HCT116 (cell line): ENCODE data around the gene LNPEP. TPM values are rescaled to one million over a fixed set of nuclear protein-coding genes. Genes with fewer than 3 reads are reported as not detected.

Experiments used
- ATAC-seq: fragments of 200-7000 bp; cut with Tn5 transposase; 2 replicates; pipeline ENCODE4 v1.9.1; 2020; ENCODE audit warnings: mild to moderate bottlenecking, moderate library complexity
- BruUV-seq: library from RNA; stranded (reverse); fragments of 400-500 nt; replicated peaks from 2 replicates; lab custom pipeline; 2021; lab: Mats Ljungman, UMichigan
- CTCF ChIA-PET: fragments of 300-600 bp; sonication (Branson Sonifier 250); formaldehyde crosslinking; loops from one replicate; lab custom pipeline; 2021; ENCODE audit warnings: antibody characterized with exemption; lab: Charles Lee
- POLR2A ChIA-PET: fragments of 300-600, 350-600 bp; sonication (Branson Sonifier 250); formaldehyde crosslinking; loops from one replicate; lab custom pipeline; 2021; ENCODE audit warnings: antibody characterized with exemption; lab: Charles Lee
- RAD21 ChIA-PET, 2 experiments: fragments of 300-600 bp; sonication (Branson Sonifier 250); formaldehyde crosslinking; loops; one replicate each; lab custom pipeline; 2023; ENCODE audit warnings: low total read pairs in 2 of 2; ENCODE audit not compliant: uncharacterized antibody in 2 of 2, unreplicated experiment in 2 of 2, low non-redundant PET in 1 of 2; lab: Charles Lee
- DNase-seq: peaks from one replicate; pipeline ENCODE4 v3.0.0-alpha.2; 2010; ENCODE audit warnings: low read depth, low spot score
- H2AFZ ChIP-seq: fragments of 200-600 bp; shearing (Covaris generic), sonication (generic); 2 replicates; pipeline ENCODE4 v1.6.1; 2017; ENCODE audit warnings: low read depth, mixed run types, mixed read lengths, antibody characterized with exemption, low read length; ENCODE audit not compliant: poor library complexity, severe bottlenecking
- H3K27ac ChIP-seq: 2 replicates; pipeline ENCODE4 v1.5.1; 2012; ENCODE audit warnings: low read depth, low read length
- H3K27me3 ChIP-seq: fragments of 200-600 bp; sonication (generic); 2 replicates; pipeline ENCODE4 v1.6.1; 2016; ENCODE audit warnings: mixed run types, low read length, mixed read lengths; ENCODE audit not compliant: insufficient read depth
- H3K36me3 ChIP-seq, 2 experiments: fragments of 200-500 bp in 1 of 2; fragments of 200-600 bp in 1 of 2; sonication (Bioruptor generic) in 1 of 2; sonication (generic) in 1 of 2; 2 replicates each; pipeline versions ENCODE4 v1.5.1 to v1.6.1; 2014 to 2016; ENCODE audit warnings: low read length in 2 of 2, inconsistent platforms in 1 of 2, mixed read lengths in 1 of 2, mixed run types in 1 of 2; ENCODE audit not compliant: insufficient read depth in 2 of 2, control insufficient read depth in 1 of 2
- H3K4me1 ChIP-seq, 2 experiments: fragments of 200-600 bp in 1 of 2; sonication (generic) in 1 of 2; 2 replicates each; pipeline versions ENCODE4 v1.5.1 to v1.6.1; 2012 to 2017; ENCODE audit warnings: low read length in 2 of 2, inconsistent platforms in 1 of 2, mild to moderate bottlenecking in 1 of 2, mixed read lengths in 1 of 2, mixed run types in 1 of 2, moderate library complexity in 1 of 2; ENCODE audit not compliant: insufficient read depth in 2 of 2, control insufficient read depth in 1 of 2
- H3K4me2 ChIP-seq: fragments of 200-600 bp; sonication (generic); 2 replicates; pipeline ENCODE4 v1.6.1; 2017; ENCODE audit warnings: mixed run types, low read length, mixed read lengths
- H3K4me3 ChIP-seq, 2 experiments: fragments of 200-600 bp in 1 of 2; sonication (generic) in 1 of 2; replicated peaks in 1 of 2; 2 replicates each; pipeline ENCODE4 v1.5.1; 2011 to 2016; ENCODE audit warnings: low read length in 2 of 2, control low read depth in 1 of 2, low read depth in 1 of 2, mild to moderate bottlenecking in 1 of 2, mixed read lengths in 1 of 2, mixed run types in 1 of 2
- H3K79me2 ChIP-seq: fragments of 200-600 bp; sonication (generic); 2 replicates; pipeline ENCODE4 v1.6.1; 2017; ENCODE audit warnings: mild to moderate bottlenecking, mixed run types, low read length, moderate library complexity, mixed read lengths; ENCODE audit not compliant: insufficient read depth
- H3K9ac ChIP-seq: fragments of 200-600 bp; sonication (generic); 2 replicates; pipeline ENCODE4 v1.6.1; 2016; ENCODE audit warnings: low read length, mixed read lengths
- H3K9me2 ChIP-seq: fragments of 200-600 bp; sonication (generic), shearing (Covaris generic); 2 replicates; pipeline ENCODE4 v1.6.1; 2017; ENCODE audit warnings: mixed run types, mild to moderate bottlenecking, moderate library complexity; ENCODE audit not compliant: insufficient read depth
- H3K9me3 ChIP-seq, 2 experiments: fragments of 200-500 bp in 1 of 2; fragments of 200-600 bp in 1 of 2; sonication (Bioruptor generic) in 1 of 2; sonication (generic) in 1 of 2; 2 replicates each; pipeline ENCODE4 v1.6.1; 2014 to 2017; ENCODE audit warnings: low read length in 2 of 2, mixed read lengths in 2 of 2, inconsistent platforms in 1 of 2, low read depth in 1 of 2, mild to moderate bottlenecking in 1 of 2, mixed run types in 1 of 2, moderate library complexity in 1 of 2; ENCODE audit not compliant: control insufficient read depth in 1 of 2, insufficient read depth in 1 of 2
- H4K20me1 ChIP-seq: fragments of 200-600 bp; sonication (generic), shearing (Covaris generic); 2 replicates; pipeline ENCODE4 v1.6.1; 2017; ENCODE audit warnings: mixed run types, mild to moderate bottlenecking, moderate library complexity; ENCODE audit not compliant: insufficient read depth
- ATF3 ChIP-seq: IDR thresholded peaks from 2 replicates; pipeline ENCODE4 v1.6.1; 2012
- CBX3 ChIP-seq: IDR thresholded peaks from 2 replicates; pipeline ENCODE4 v1.6.1; 2012; ENCODE audit warnings: low read depth
- CEBPB ChIP-seq: IDR thresholded peaks from 2 replicates; pipeline ENCODE4 v1.6.1; 2012; ENCODE audit warnings: low read depth
- EGR1 ChIP-seq: IDR thresholded peaks from 2 replicates; pipeline ENCODE4 v1.6.1; 2012; ENCODE audit warnings: low read depth
- ELF1 ChIP-seq: IDR thresholded peaks from 2 replicates; pipeline ENCODE4 v1.6.1; 2012; ENCODE audit warnings: low read depth, borderline replicate concordance
- EZH2 ChIP-seq: fragments of 200-600 bp; sonication (generic); IDR thresholded peaks from 2 replicates; pipeline ENCODE4 v1.6.1; 2017; ENCODE audit warnings: antibody characterized with exemption, mixed run types
- EZH2phosphoT487 ChIP-seq: fragments of 200-600 bp; IDR thresholded peaks from 2 replicates; pipeline ENCODE4 v1.6.1; 2018; ENCODE audit warnings: antibody characterized with exemption, borderline replicate concordance
- FOSL1 ChIP-seq: IDR thresholded peaks from 2 replicates; pipeline ENCODE4 v1.6.1; 2012; ENCODE audit warnings: low read depth
- MAX ChIP-seq: IDR thresholded peaks from 2 replicates; pipeline ENCODE4 v1.6.1; 2012
- POLR2A ChIP-seq: IDR thresholded peaks from 2 replicates; pipeline ENCODE4 v1.7.0; 2011; ENCODE audit warnings: borderline replicate concordance; ENCODE audit not compliant: insufficient read depth, insufficient read length; ENCODE audit errors: extremely low read depth
- POLR2AphosphoS5 ChIP-seq: IDR thresholded peaks from 2 replicates; pipeline ENCODE4 v1.6.1; 2011; ENCODE audit warnings: mild to moderate bottlenecking, low read depth, low read length, moderate library complexity
- RAD21 ChIP-seq: IDR thresholded peaks from 2 replicates; pipeline ENCODE4 v1.6.1; 2012; ENCODE audit warnings: low read depth, mild to moderate bottlenecking
- REST ChIP-seq: IDR thresholded peaks from 2 replicates; pipeline ENCODE4 v1.6.1; 2012; ENCODE audit warnings: low read depth
- SIN3A ChIP-seq: IDR thresholded peaks from 2 replicates; pipeline ENCODE4 v1.6.1; 2012; ENCODE audit warnings: low read depth
- SP1 ChIP-seq: IDR thresholded peaks from 2 replicates; pipeline ENCODE4 v1.6.1; 2012; ENCODE audit warnings: low read depth
- SRF ChIP-seq: IDR thresholded peaks from 2 replicates; pipeline ENCODE4 v1.6.1; 2012; ENCODE audit warnings: low read depth
- TCF7L2 ChIP-seq: IDR thresholded peaks from 2 replicates; pipeline ENCODE4 v1.7.0; 2011; ENCODE audit warnings: borderline replicate concordance, inconsistent platforms; ENCODE audit not compliant: insufficient read depth, insufficient read length; ENCODE audit errors: extremely low read depth
- ZBTB33 ChIP-seq: IDR thresholded peaks from 2 replicates; pipeline ENCODE4 v1.6.1; 2011; ENCODE audit warnings: mild to moderate bottlenecking, low read length, moderate library complexity; ENCODE audit not compliant: insufficient replicate concordance; ENCODE audit errors: extremely low read depth
- ZFX ChIP-seq: fragments of 450-650 bp; IDR thresholded peaks from 2 replicates; pipeline ENCODE4 v1.6.1; 2017
- ZNF274 ChIP-seq: fragments of 200-500 bp; sonication (Bioruptor generic); IDR thresholded peaks from 2 replicates; pipeline ENCODE4 v1.6.1; 2014; ENCODE audit warnings: mild to moderate bottlenecking, low read depth, low read length, inconsistent platforms
- intact Hi-C: fragments of 100-400 bp; cut with micrococcal nuclease; formaldehyde crosslinking; loops from 2 replicates; pipeline ENCODE4 v1.10.0; 2022
- total RNA-seq: library from RNA; stranded (reverse); gene quantifications from one replicate; pipeline ENCODE4 v1.2.1, GENCODE V29; 2021; ENCODE audit not compliant: unreplicated experiment

LNPEP gene
- total RNA-seq, 1 experiment from 2014 or later: 14.9 TPM

- Histone ChIP-seq H3K27me3 (no peaks in the 10 kb centered on the region), H3K4me3 (peak overlapping the region; percentile 70 to 83), H3K9ac (peak overlapping the region; percentile 79), H3K9me2 (no peaks in the 10 kb centered on the region), H3K4me1 (peaks cover 16 to 34% of the 10 kb centered on the region in 2 experiments; a peak in 3 of 4 replicates), H3K79me2 (peaks cover 34% of the 10 kb centered on the region), H3K4me2 (peak overlapping the region; percentile 99), H3K9me3 (no peaks in the 10 kb centered on the region), H3K36me3 (no peaks in the 10 kb centered on the region), H2AFZ (peak overlapping the region; percentile 86), H3K27ac (peak overlapping the region; percentile 87), H4K20me1 (no peaks in the 10 kb centered on the region)
- DNase-seq: peak; percentile 93
- intact Hi-C loops: loop anchor here (1.0 to 10.0 kb wide), 4 partner anchors 66 to 228 kb away; partner anchors contain the start of gene ERAP1
- ChIA-PET CTCF (no interaction called here), RAD21 (no interaction called here), POLR2A (interaction anchor here (1.1 kb wide), 1 partner anchor 12 kb away, joined by 3 read pairs; no protein-coding TSS in a partner anchor)
- ATAC-seq: peak; percentile 82
- TSS peak; percentile 63 for BruUV-seq
- TF ChIP-seq TCF7L2 (peak; percentile 37), ZFX (peak; percentile 90), FOSL1 (peak; percentile 16; the same call in 1 of the 2 replicates), EZH2 (no peak), CBX3 (peak; percentile 95), POLR2AphosphoS5 (peak; percentile 87), ELF1 (peak; percentile 26; the same call in 1 of the 2 replicates), ZBTB33 (no peak), ZNF274 (no peak), SIN3A (peak; percentile 77), EGR1 (peak; percentile 70), EZH2phosphoT487 (no peak), ATF3 (no peak), SRF (no peak), SP1 (peak; percentile 96), RAD21 (no peak), POLR2A (peak; percentile 51), MAX (peak; percentile 86), CEBPB (no peak), REST (no peak)
Observed at GRCh38 chr5:96934708-96935558, 947 bp upstream of the LNPEP start.
